Progenitor cell of endocrine pancreas (in vitro differentiated cells): ENCODE data around the gene PROSER3. TPM values are rescaled to one million over a fixed set of nuclear protein-coding genes. Genes with fewer than 3 reads are reported as not detected.

Experiments
- DNase-seq: peaks from one replicate; pipeline ENCODE4 v3.0.0; 2021; ENCODE audit warnings: low spot score; ENCODE audit not compliant: unreplicated experiment
- H3K27ac Mint-ChIP-seq: 2 replicates; pipeline ENCODE4 v1.8.0; 2021; ENCODE audit warnings: mild to moderate bottlenecking, moderate library complexity, mixed read lengths
- H3K27me3 Mint-ChIP-seq: 2 replicates; pipeline ENCODE4 v1.8.0; 2021; ENCODE audit warnings: mixed read lengths
- H3K36me3 Mint-ChIP-seq: 2 replicates; pipeline ENCODE4 v1.8.0; 2022; ENCODE audit warnings: mixed read lengths; ENCODE audit not compliant: insufficient read depth
- H3K4me1 Mint-ChIP-seq: 2 replicates; pipeline ENCODE4 v1.8.0; 2021; ENCODE audit warnings: low read depth, mixed read lengths
- H3K4me3 Mint-ChIP-seq: 2 replicates; pipeline ENCODE4 v1.8.0; 2021; ENCODE audit warnings: low read depth, mild to moderate bottlenecking, moderate library complexity, mixed read lengths
- H3K9me3 Mint-ChIP-seq: 2 replicates; pipeline ENCODE4 v1.8.0; 2021; ENCODE audit warnings: low read depth, mixed read lengths
- total RNA-seq: library from RNA; stranded (reverse); gene quantifications from 2 replicates; pipeline ENCODE4 v1.2.1, GENCODE V29; 2021
- TF ChIP-seq, protein P1 (sequence below): fragments of 200-600 bp; sonication (generic); IDR thresholded peaks from one replicate; pipeline ENCODE4 v1.5.0; 2021; ENCODE audit warnings: antibody characterized with exemption, mild to moderate bottlenecking; ENCODE audit not compliant: unreplicated experiment

Gene PROSER3
- total RNA-seq, 1 donor from 2014 or later: 58.6 TPM

GRCh38 chr19:35789978-35790944, 32.3 kb downstream of the PROSER3 start:
- H3K4me3 Mint-ChIP-seq: no peak overlapping the region
- H3K27ac Mint-ChIP-seq: no peak overlapping the region
- no peak for DNase-seq
- H3K27me3 Mint-ChIP-seq: peaks cover 17% of the 10 kb centered on the region
- no peaks in the 10 kb centered on the region for H3K9me3 Mint-ChIP-seq
- TF ChIP-seq, protein P1, sequence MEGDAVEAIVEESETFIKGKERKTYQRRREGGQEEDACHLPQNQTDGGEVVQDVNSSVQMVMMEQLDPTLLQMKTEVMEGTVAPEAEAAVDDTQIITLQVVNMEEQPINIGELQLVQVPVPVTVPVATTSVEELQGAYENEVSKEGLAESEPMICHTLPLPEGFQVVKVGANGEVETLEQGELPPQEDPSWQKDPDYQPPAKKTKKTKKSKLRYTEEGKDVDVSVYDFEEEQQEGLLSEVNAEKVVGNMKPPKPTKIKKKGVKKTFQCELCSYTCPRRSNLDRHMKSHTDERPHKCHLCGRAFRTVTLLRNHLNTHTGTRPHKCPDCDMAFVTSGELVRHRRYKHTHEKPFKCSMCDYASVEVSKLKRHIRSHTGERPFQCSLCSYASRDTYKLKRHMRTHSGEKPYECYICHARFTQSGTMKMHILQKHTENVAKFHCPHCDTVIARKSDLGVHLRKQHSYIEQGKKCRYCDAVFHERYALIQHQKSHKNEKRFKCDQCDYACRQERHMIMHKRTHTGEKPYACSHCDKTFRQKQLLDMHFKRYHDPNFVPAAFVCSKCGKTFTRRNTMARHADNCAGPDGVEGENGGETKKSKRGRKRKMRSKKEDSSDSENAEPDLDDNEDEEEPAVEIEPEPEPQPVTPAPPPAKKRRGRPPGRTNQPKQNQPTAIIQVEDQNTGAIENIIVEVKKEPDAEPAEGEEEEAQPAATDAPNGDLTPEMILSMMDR: no peak
- H3K4me1 Mint-ChIP-seq: no peaks in the 10 kb centered on the region
- peaks cover 3% of the 10 kb centered on the region for H3K36me3 Mint-ChIP-seq

DNA sequence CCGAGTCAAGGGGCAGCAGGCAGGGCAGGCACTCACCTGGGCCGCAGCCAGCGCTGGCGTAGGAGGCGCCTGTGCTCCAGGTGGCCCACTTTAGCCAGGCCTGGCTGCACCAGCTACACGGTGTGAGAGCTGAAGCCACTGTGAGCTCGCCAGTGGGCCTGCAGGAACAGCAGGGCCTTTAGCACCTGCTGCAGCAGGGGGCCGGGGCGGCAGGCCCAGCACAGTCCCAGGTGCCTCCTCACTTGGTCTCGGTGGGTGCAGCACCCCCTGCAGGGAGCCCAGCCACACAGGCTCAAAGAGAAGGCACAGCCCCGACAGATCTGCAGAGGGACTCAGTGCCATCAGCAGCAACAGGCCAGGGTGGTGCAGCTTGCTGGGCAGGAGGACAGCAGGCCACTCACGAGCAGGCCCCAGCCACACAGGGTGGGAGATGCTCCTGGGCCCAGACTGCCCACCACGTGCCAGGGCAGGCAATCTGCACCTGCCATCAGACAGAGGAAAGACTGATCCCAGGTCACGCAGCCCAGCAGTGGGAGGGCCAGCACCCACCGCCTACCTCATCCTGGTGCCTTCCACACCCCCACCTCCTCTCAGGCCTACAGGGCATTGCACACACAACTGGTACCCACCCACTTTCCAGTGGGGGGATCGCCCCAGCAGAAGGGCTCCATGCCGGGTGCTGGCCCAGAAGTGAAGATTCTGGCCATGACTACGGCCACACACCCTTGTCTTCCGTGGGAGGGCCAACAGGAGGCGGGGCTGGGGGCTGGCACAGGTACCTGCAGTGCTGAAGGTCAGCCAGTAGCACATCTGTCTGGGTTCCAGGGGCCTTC, 33.2 kb downstream of the PROSER3 start:
- no peaks in the 10 kb centered on the region for H3K4me1 Mint-ChIP-seq
- H3K36me3 Mint-ChIP-seq: no peaks in the 10 kb centered on the region
- no peaks in the 10 kb centered on the region for H3K9me3 Mint-ChIP-seq
- no peak for DNase-seq
- no peak overlapping the region for H3K27ac Mint-ChIP-seq
- TF ChIP-seq, protein P1: peak; percentile 38
- H3K27me3 Mint-ChIP-seq: peaks cover 12% of the 10 kb centered on the region
- no peak overlapping the region for H3K4me3 Mint-ChIP-seq

- H3K4me1 Mint-ChIP-seq: no peaks in the 10 kb centered on the region
- TF ChIP-seq, protein P1: no peak
- H3K9me3 Mint-ChIP-seq: no peaks in the 10 kb centered on the region
- H3K27ac Mint-ChIP-seq: no peak overlapping the region
- H3K27me3 Mint-ChIP-seq: peaks cover 18% of the 10 kb centered on the region
- H3K4me3 Mint-ChIP-seq: no peak overlapping the region
- no peaks in the 10 kb centered on the region for H3K36me3 Mint-ChIP-seq
- DNase-seq: no peak
Observed at GRCh38 chr19:35791814-35792279, 33.9 kb downstream of the PROSER3 start.

- Mint-ChIP-seq H3K27ac (no peak overlapping the region), H3K9me3 (no peaks in the 10 kb centered on the region), H3K27me3 (peaks cover 23% of the 10 kb centered on the region), H3K36me3 (no peaks in the 10 kb centered on the region), H3K4me1 (no peaks in the 10 kb centered on the region), H3K4me3 (no peak overlapping the region)
- TF ChIP-seq, protein P1: no peak
- DNase-seq: no peak
Observed at GRCh38 chr19:35792312-35792711, 34.3 kb downstream of the PROSER3 start.

- Mint-ChIP-seq H3K9me3 (no peaks in the 10 kb centered on the region), H3K27ac (no peak overlapping the region), H3K27me3 (peaks cover 27% of the 10 kb centered on the region), H3K4me1 (no peaks in the 10 kb centered on the region), H3K4me3 (no peak overlapping the region), H3K36me3 (no peaks in the 10 kb centered on the region)
- TF ChIP-seq, protein P1: no peak
- DNase-seq: no peak
Observed at GRCh38 chr19:35792888-35793287, 34.9 kb downstream of the PROSER3 start.
